Spleen (tissue), 11 donors: ENCODE results near the gene TMCC1. TPM values are rescaled to one million over a fixed set of nuclear protein-coding genes. Genes with fewer than 3 reads are reported as not detected.

Experiments used
- DNase-seq: peaks from one replicate; pipeline ENCODE4 v3.0.0-alpha.2; 2020
- H3K27ac ChIP-seq, 8 donors: fragments of 200-600 bp; sonication (generic) in 7 of 8; 1 replicate in 4 of 8; 2 replicates in 4 of 8; pipeline versions ENCODE4 v1.5.0 to v1.8.0; 2016 to 2021; ENCODE audit warnings: inconsistent platforms in 4 of 8, mild to moderate bottlenecking in 4 of 8, moderate library complexity in 1 of 8
- H3K27me3 ChIP-seq, 7 donors: fragments of 200-600 bp; sonication (generic) in 6 of 7; replicated peaks in 1 of 7; 1 replicate in 4 of 7; 2 replicates in 3 of 7; pipeline versions ENCODE4 v1.5.0 to v1.8.0; 2016 to 2021; ENCODE audit warnings: inconsistent platforms in 3 of 7, mild to moderate bottlenecking in 1 of 7
- H3K36me3 ChIP-seq, 6 donors: fragments of 200-600 bp; sonication (generic) in 5 of 6; 1 replicate in 4 of 6; 2 replicates in 2 of 6; pipeline versions ENCODE4 v1.5.0 to v1.8.0; 2016 to 2021; ENCODE audit warnings: inconsistent platforms in 2 of 6
- H3K4me1 ChIP-seq, 6 donors: fragments of 200-600 bp; sonication (generic) in 5 of 6; 1 replicate in 3 of 6; 2 replicates in 3 of 6; pipeline versions ENCODE4 v1.5.0 to v1.8.0; 2016 to 2021; ENCODE audit warnings: inconsistent platforms in 3 of 6
- H3K4me3 ChIP-seq, 8 donors: fragments of 200-600 bp; sonication (generic) in 7 of 8; 1 replicate in 4 of 8; 2 replicates in 4 of 8; pipeline versions ENCODE4 v1.5.0 to v1.8.0; 2016 to 2021; ENCODE audit warnings: inconsistent platforms in 4 of 8, mild to moderate bottlenecking in 4 of 8, moderate library complexity in 2 of 8
- H3K9me3 ChIP-seq, 8 donors: fragments of 200-600 bp; sonication (generic) in 7 of 8; 1 replicate in 4 of 8; 2 replicates in 4 of 8; pipeline versions ENCODE4 v1.5.0 to v1.8.0; 2016 to 2021; ENCODE audit warnings: inconsistent platforms in 4 of 8
- POLR2A ChIP-seq, 3 donors: fragments of 450-650 bp; IDR thresholded peaks; one replicate each; pipeline ENCODE4 v1.5.1; 2017; ENCODE audit warnings: antibody characterized with exemption in 3 of 3, mild to moderate bottlenecking in 1 of 3
- POLR2AphosphoS5 ChIP-seq, 3 donors: sonication (generic); formaldehyde crosslinking; IDR thresholded peaks; one replicate each; pipeline ENCODE4 v1.5.1; 2017; ENCODE audit warnings: antibody characterized with exemption in 3 of 3
- WGBS, 5 donors: extraction: QIAGEN DNeasy Blood & Tissue Kit in 3 of 5; methylation state at CpG; one replicate each; pipeline versions ENCODE4 v1.1.5 to v1.1.7; 2013 to 2018; 5-methylcytosine and 5-hydroxymethylcytosine counted together
- intact Hi-C: fragments of 100-400 bp; cut with DNase I; formaldehyde crosslinking; loops from one replicate; pipeline ENCODE4 v1.15.0; 2023; ENCODE audit warnings: low total_unique reads
- polyA plus RNA-seq, 3 donors: library from polyadenylated mRNA; stranded (reverse); fragments of 200-250 nt; gene quantifications; one replicate each; pipeline ENCODE4 v1.2.1, GENCODE V29; 2013
- total RNA-seq, 7 donors: library from RNA; depleted of rRNA in 3 of 7; stranded (reverse); fragments of >200 nt in 3 of 7; fragmentation: NEBNext Ultra II Directional in 4 of 7; extraction: Animal tissue kit (Norgen Biotek cat#: 25700) in 4 of 7; gene quantifications; one replicate each; pipeline versions ENCODE4 v1.1.0 to v1.2.1, GENCODE V29; 2016 to 2021
- TF ChIP-seq, protein P1 (sequence below), 11 experiments: fragments of 200-600 bp in 7 of 11; fragments of 450-650 bp in 4 of 11; sonication (generic) in 4 of 11; IDR thresholded peaks in 8 of 11; conservative IDR thresholded peaks in 3 of 11; 1 replicate in 7 of 11; 2 replicates in 4 of 11; pipeline versions ENCODE4 v1.4.0 to v1.8.0; 2016 to 2021; ENCODE audit warnings: antibody characterized with exemption in 11 of 11, inconsistent platforms in 4 of 11, mild to moderate bottlenecking in 1 of 11
- donor health status: healthy with polysubstance abuse.
- donor health status: DM: no; HTN: no; CAD: no; lungs with moderate emphysema.
- donor health status: DM: no; HTN: no; CAD: no.
- donor health status: Bipolar disorder and iron deficiency.
- donor health status: healthy.
- donor health status: DM: no; HTN: no; CAD: no.
- donor health status: DM: yes; HTN: yes; CAD: no.

Gene TMCC1
- total and polyA plus RNA-seq, 10 donors: 4.5 to 45.5 (median 32.5) TPM

DNA sequence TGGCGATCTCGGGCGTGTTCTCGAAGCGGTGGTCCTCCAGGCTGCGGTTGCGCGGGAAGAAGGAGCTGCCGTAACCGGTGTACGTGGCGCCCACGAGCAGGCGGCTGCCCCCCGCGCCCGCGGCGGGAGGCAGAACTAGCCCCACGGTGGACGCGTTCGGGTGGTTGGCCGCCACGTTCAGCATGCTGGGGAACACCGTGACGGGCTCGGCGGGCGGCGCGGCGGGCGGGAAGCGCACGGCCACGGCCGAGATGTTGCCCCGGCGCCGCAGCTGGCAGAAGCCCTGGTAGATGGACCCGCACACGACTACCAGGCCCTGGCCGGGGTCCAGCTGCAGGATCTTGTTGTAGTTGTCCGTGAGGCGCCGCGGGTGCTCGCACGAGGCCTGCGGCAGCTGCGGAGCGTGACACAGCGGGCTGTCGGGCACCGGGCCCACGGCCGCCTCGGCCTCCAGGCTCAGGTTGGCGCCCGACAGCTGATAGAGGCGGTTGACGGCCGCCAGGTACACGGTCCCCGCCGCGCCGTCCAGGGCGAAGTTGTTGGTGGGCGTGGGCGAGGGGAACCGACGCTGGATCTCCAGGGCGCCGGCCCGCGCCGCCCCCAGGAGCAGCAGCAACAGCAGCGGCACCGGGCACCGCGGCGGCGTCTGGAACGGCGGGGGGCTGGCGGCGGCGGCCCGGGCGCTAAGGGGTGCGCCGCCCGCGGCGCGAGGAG is 287.4 kb downstream of the TMCC1 start:
- intact Hi-C loops: no loop called here
- peak overlapping the region; percentile 56 to 91 (median 70) for H3K4me3 ChIP-seq
- H3K36me3 ChIP-seq: no peaks in the 10 kb centered on the region
- 1% methylated on average over 31 to 98 of the region's 98 CpGs for WGBS, 5 donors
- H3K27me3 ChIP-seq: peaks cover 0 to 47% (median 10%) of the 10 kb centered on the region in 7 donors
- no peaks in the 10 kb centered on the region for H3K9me3 ChIP-seq
- TF ChIP-seq POLR2AphosphoS5 (IDR thresholded peaks at IDR 0.05) (peak in 1 of 3 donors; percentile 19), POLR2A (IDR thresholded peaks at IDR 0.05) (peak in 1 of 3 donors; percentile 55)
- TF ChIP-seq, protein P1, sequence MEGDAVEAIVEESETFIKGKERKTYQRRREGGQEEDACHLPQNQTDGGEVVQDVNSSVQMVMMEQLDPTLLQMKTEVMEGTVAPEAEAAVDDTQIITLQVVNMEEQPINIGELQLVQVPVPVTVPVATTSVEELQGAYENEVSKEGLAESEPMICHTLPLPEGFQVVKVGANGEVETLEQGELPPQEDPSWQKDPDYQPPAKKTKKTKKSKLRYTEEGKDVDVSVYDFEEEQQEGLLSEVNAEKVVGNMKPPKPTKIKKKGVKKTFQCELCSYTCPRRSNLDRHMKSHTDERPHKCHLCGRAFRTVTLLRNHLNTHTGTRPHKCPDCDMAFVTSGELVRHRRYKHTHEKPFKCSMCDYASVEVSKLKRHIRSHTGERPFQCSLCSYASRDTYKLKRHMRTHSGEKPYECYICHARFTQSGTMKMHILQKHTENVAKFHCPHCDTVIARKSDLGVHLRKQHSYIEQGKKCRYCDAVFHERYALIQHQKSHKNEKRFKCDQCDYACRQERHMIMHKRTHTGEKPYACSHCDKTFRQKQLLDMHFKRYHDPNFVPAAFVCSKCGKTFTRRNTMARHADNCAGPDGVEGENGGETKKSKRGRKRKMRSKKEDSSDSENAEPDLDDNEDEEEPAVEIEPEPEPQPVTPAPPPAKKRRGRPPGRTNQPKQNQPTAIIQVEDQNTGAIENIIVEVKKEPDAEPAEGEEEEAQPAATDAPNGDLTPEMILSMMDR (IDR thresholded peaks at IDR 0.05 in 8 of 11, conservative IDR thresholded peaks at IDR 0.05 in 3 of 11): no peak
- peak overlapping the region; percentile 51 to 91 (median 88) for H3K27ac ChIP-seq
- peak; percentile 86 for DNase-seq
- peaks cover 21 to 92% (median 82%) of the 10 kb centered on the region in 6 donors for H3K4me1 ChIP-seq

DNA sequence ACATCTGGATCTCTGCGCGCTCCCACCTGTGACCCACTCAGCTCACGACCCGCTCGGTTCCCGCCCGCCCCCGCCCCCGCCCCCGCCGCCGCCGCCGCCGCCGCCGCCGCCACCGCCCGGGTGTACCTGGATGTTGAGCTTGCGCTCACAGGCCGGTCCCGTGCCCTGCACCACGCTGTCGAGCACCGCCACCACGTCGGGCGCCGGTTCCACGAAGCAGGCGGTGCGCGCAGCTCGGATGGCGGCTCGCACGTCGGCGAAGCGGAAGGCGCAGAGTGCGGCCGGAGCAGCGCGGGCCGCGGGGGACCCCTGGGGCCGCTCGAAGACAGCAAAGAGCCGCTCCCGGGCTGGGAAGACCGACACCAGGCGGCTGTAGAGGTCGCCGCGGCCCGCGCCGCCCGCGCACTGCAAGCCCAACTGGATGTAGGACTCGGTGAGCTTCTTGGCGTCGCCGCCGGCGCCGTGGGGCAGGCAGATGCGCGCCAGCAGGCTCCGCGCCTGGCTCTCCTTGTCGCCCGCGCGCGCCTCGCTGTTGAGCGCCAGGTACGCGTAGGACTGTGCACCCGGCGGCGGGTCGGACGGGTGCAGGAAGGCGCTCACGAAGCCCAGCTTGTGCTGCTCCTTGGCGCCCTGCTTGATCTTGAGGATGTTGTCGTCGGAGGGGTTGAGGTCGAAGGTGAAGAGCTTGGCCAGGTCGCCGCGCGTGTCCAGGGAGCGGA is 288.1 kb downstream of the TMCC1 start:
- 1 to 5% (median 1%) methylated on average over 22 to 98 of the region's 98 CpGs for WGBS, 5 donors
- intact Hi-C loops: no loop called here
- peak; percentile 87 for DNase-seq
- H3K27ac ChIP-seq: peak overlapping the region; percentile 51 to 91 (median 88)
- peak in 2 of 3 donors; percentile 50 to 66 for TF ChIP-seq POLR2AphosphoS5 (IDR thresholded peaks at IDR 0.05)
- TF ChIP-seq, protein P1 (IDR thresholded peaks at IDR 0.05 in 8 of 11, conservative IDR thresholded peaks at IDR 0.05 in 3 of 11): peak in 3 of 11 experiments; percentile 8 to 28 (median 13)
- TF ChIP-seq POLR2A (IDR thresholded peaks at IDR 0.05): no peak
- H3K4me1 ChIP-seq: peaks cover 27 to 96% (median 87%) of the 10 kb centered on the region in 6 donors
- no peaks in the 10 kb centered on the region for H3K36me3 ChIP-seq
- H3K4me3 ChIP-seq: peak overlapping the region; percentile 56 to 91 (median 70)
- H3K9me3 ChIP-seq: no peaks in the 10 kb centered on the region
- H3K27me3 ChIP-seq: peaks cover 0 to 47% (median 10%) of the 10 kb centered on the region in 7 donors

DNA sequence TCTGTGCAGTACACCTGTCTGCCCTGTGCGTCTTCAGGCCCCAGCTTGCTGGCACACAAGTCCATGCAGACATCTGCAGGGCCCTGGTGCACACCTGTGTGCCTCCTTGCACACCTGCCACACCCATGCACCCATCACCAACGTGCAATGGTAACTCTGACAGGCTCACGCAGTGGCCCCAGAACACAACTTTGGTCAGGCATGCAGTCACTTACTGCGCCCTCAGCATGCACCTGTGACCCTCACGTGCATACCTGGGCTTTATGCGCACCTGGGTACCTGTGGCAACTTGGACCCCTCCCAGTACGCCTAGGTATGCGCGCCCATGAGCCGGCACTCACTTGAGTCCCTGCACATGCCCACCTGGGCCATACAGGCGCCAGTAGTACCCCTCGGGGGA is 288.7 kb downstream of the TMCC1 start:
- TF ChIP-seq, protein P1 (IDR thresholded peaks at IDR 0.05 in 8 of 11, conservative IDR thresholded peaks at IDR 0.05 in 3 of 11): no peak
- no peak for TF ChIP-seq POLR2AphosphoS5 (IDR thresholded peaks at IDR 0.05)
- TF ChIP-seq POLR2A (IDR thresholded peaks at IDR 0.05): no peak
- intact Hi-C loops: loop anchor here (5.0 kb wide), 1 partner anchor 112 kb away; no protein-coding TSS in a partner anchor
- Histone ChIP-seq H3K36me3 (no peaks in the 10 kb centered on the region), H3K4me3 (peak overlapping the region; percentile 56 to 91 (median 70)), H3K27ac (peak overlapping the region in 7 of 8 donors; percentile 75 to 91 (median 88)), H3K9me3 (no peaks in the 10 kb centered on the region), H3K4me1 (peaks cover 33 to 96% (median 90%) of the 10 kb centered on the region in 6 donors), H3K27me3 (peaks cover 0 to 47% (median 10%) of the 10 kb centered on the region in 7 donors)
- no peak for DNase-seq
- 36 to 61% (median 46%) methylated on average over 8 to 12 of the region's 12 CpGs for WGBS, 5 donors
